ENCODE data around the gene REC8. TPM values are rescaled to one million over a fixed set of nuclear protein-coding genes. Genes with fewer than 3 reads are reported as not detected.

Gene REC8
- total and polyA plus RNA-seq, 2 of the 13 experiments (the other 11 are each of a cell fraction or from before 2014, with no cell fraction given) = 3.4 to 14.7 TPM

- TF ChIP-seq ZSCAN9 (CRISPR knock-in tag; IDR thresholded peaks at IDR 0.05; ENCODE audit: borderline replicate concordance) = no peak
- TF ChIP-seq TERF1 (CRISPR knock-in tag; IDR thresholded peaks at IDR 0.05) = no peak
- TF ChIP-seq IRF2 (CRISPR knock-in tag; IDR thresholded peaks at IDR 0.05) = no peak
- TF ChIP-seq CSRNP2 (CRISPR knock-in tag; conservative IDR thresholded peaks at IDR 0.05; ENCODE audit: low read depth) = no peak
- TF ChIP-seq ZNF558 (CRISPR knock-in tag; IDR thresholded peaks at IDR 0.05; ENCODE audit: borderline replicate concordance) = no peak
- TF ChIP-seq ZBTB20 (CRISPR knock-in tag; IDR thresholded peaks at IDR 0.05; ENCODE audit: borderline replicate concordance, low read depth) = no peak
- TF ChIP-seq RBM39 (IDR thresholded peaks at IDR 0.05; ENCODE audit: low read depth, low read length, poor library complexity, severe bottlenecking) = no peak
- TF ChIP-seq ZNF18 (CRISPR knock-in tag; IDR thresholded peaks at IDR 0.05; ENCODE audit: insufficient replicate concordance) = no peak
- TF ChIP-seq CENPT (CRISPR knock-in tag; IDR thresholded peaks at IDR 0.05; ENCODE audit: low read depth) = no peak
- no peak for TF ChIP-seq SNRNP70 (IDR thresholded peaks at IDR 0.05; ENCODE audit: low read depth, low read length)
- TF ChIP-seq ZSCAN22 (CRISPR knock-in tag; IDR thresholded peaks at IDR 0.05) = no peak
- TF ChIP-seq NCOA2 (CRISPR knock-in tag; IDR thresholded peaks at IDR 0.05) = no peak
- TF ChIP-seq ZNF12 (CRISPR knock-in tag; IDR thresholded peaks at IDR 0.05) = no peak; the same call in 1 of the 2 replicates
- no peak for TF ChIP-seq ZFYVE20 (CRISPR knock-in tag; IDR thresholded peaks at IDR 0.05; ENCODE audit: borderline replicate concordance, low read depth)
- no peak for TF ChIP-seq ZMYM3 (CRISPR knock-in tag; IDR thresholded peaks at IDR 0.05)
- no peak for TF ChIP-seq ZNF292 (CRISPR knock-in tag; IDR thresholded peaks at IDR 0.05; ENCODE audit: borderline replicate concordance, low read depth)
- no peak for TF ChIP-seq ZNF761 (CRISPR knock-in tag; conservative IDR thresholded peaks at IDR 0.05)
- TF ChIP-seq ZNF788 (CRISPR knock-in tag; IDR thresholded peaks at IDR 0.05; ENCODE audit: borderline replicate concordance) = 0 out of 2 replicates have a peak, but pooled peaks have one; percentile 59
- no peak; the same call in 1 of the 2 replicates for TF ChIP-seq TRAFD1 (CRISPR knock-in tag; IDR thresholded peaks at IDR 0.05; ENCODE audit: borderline replicate concordance)
- no peak for TF ChIP-seq ZNF17 (CRISPR knock-in tag; IDR thresholded peaks at IDR 0.05)
- no peak for TF ChIP-seq BRD4 (CRISPR knock-in tag; IDR thresholded peaks at IDR 0.05)
- no peak for TF ChIP-seq TAF15 (IDR thresholded peaks at IDR 0.05; ENCODE audit: low read depth, low read length, poor library complexity, severe bottlenecking)
These were observed 42.2 kb downstream of the REC8 start (continued) for GRCh38 chr14:24213866-24214662.

Measured in HepG2 (cell line).